Measurements from ENCODE around the gene RPS6KA1. TPM values are rescaled to one million over a fixed set of nuclear protein-coding genes. Genes with fewer than 3 reads are reported as not detected.

The RPS6KA1 gene
- total RNA-seq, 2 experiments from 2014 or later = 72.2 to 91.0 TPM

- H3K36me3 ChIP-seq (ENCODE audit: insufficient read depth, low read length) = no peaks in the 10 kb centered on the region
- no peaks in the 10 kb centered on the region for H3K9me3 ChIP-seq (ENCODE audit: low read length)
- H3K4me1 ChIP-seq (ENCODE audit: insufficient read depth, low read length, poor library complexity, severe bottlenecking) = no peaks in the 10 kb centered on the region
- H3K9me2 ChIP-seq (ENCODE audit: insufficient read depth, low read length) = no peaks in the 10 kb centered on the region
- no TSS peak for BruUV-seq (replicated peaks)
- intact Hi-C loops (cut with micrococcal nuclease; ENCODE audit: unreplicated experiment) = no loop called here
- H3K4me2 ChIP-seq (ENCODE audit: low read length) = no peak overlapping the region
- no peaks in the 10 kb centered on the region for H4K20me1 ChIP-seq (ENCODE audit: insufficient read depth, low read length)
- no peak overlapping the region for H2AFZ ChIP-seq (ENCODE audit: low read length)
- TF ChIP-seq CTCF (conservative IDR thresholded peaks at IDR 0.05; ENCODE audit: low read length) (no peak), EZH2phosphoT487 (IDR thresholded peaks at IDR 0.05; ENCODE audit: borderline replicate concordance, low read depth, low read length) (no peak)
- no peak overlapping the region for H3K4me3 ChIP-seq (ENCODE audit: low read depth, low read length, poor library complexity, severe bottlenecking)
- no peak for DNase-seq (ENCODE audit: low spot score)
- ChIA-PET CTCF (ENCODE audit: unreplicated experiment) (interaction anchor here (0.9 kb wide), 1 partner anchor 21 kb away, joined by 3 read pairs; no protein-coding TSS in a partner anchor), POLR2A (interaction anchor here (0.6 to 1.2 kb wide), 5 partner anchors 11 to 75 kb away, joined by 3 to 10 read pairs (median 4); no protein-coding TSS in a partner anchor)
- no peaks in the 10 kb centered on the region for H3K79me2 ChIP-seq (ENCODE audit: insufficient read depth, low read depth, low read length)
- no peak overlapping the region for H3K27ac ChIP-seq (ENCODE audit: low read depth, low read length, poor library complexity, severe bottlenecking)
Observed at GRCh38 chr1:26516987-26517765, 12.4 kb upstream of the RPS6KA1 start.

- BruUV-seq (replicated peaks) = no TSS peak
- Histone ChIP-seq H3K27ac (ENCODE audit: low read depth, low read length, poor library complexity, severe bottlenecking) (no peak overlapping the region), H3K4me1 (ENCODE audit: insufficient read depth, low read length, poor library complexity, severe bottlenecking) (no peaks in the 10 kb centered on the region), H4K20me1 (ENCODE audit: insufficient read depth, low read length) (no peaks in the 10 kb centered on the region), H2AFZ (ENCODE audit: low read length) (no peak overlapping the region), H3K4me2 (ENCODE audit: low read length) (no peak overlapping the region), H3K79me2 (ENCODE audit: insufficient read depth, low read depth, low read length) (no peaks in the 10 kb centered on the region), H3K9me2 (ENCODE audit: insufficient read depth, low read length) (no peaks in the 10 kb centered on the region), H3K9me3 (ENCODE audit: low read length) (no peaks in the 10 kb centered on the region), H3K36me3 (ENCODE audit: insufficient read depth, low read length) (no peaks in the 10 kb centered on the region), H3K4me3 (ENCODE audit: low read depth, low read length, poor library complexity, severe bottlenecking) (no peak overlapping the region)
- ChIA-PET CTCF (ENCODE audit: unreplicated experiment) (interaction anchor here (0.9 kb wide), 1 partner anchor 21 kb away, joined by 3 read pairs; no protein-coding TSS in a partner anchor), POLR2A (interaction anchor here (0.6 to 1.0 kb wide), 3 partner anchors 12 to 29 kb away, joined by 3 to 4 read pairs (median 3); no protein-coding TSS in a partner anchor)
- TF ChIP-seq CTCF (conservative IDR thresholded peaks at IDR 0.05; ENCODE audit: low read length) (no peak), EZH2phosphoT487 (IDR thresholded peaks at IDR 0.05; ENCODE audit: borderline replicate concordance, low read depth, low read length) (no peak)
- intact Hi-C loops (cut with micrococcal nuclease; ENCODE audit: unreplicated experiment) = no loop called here
- DNase-seq (ENCODE audit: low spot score) = no peak
Observed at GRCh38 chr1:26517766-26518049, 11.9 kb upstream of the RPS6KA1 start.

GRCh38 chr1:26518355-26518754 is 11.2 kb upstream of the RPS6KA1 start:
- BruUV-seq (replicated peaks) = no TSS peak
- no peaks in the 10 kb centered on the region for H3K9me2 ChIP-seq (ENCODE audit: insufficient read depth, low read length)
- H2AFZ ChIP-seq (ENCODE audit: low read length) = no peak overlapping the region
- ChIA-PET POLR2A (no interaction called here), CTCF (ENCODE audit: unreplicated experiment) (interaction anchor here (0.9 kb wide), 1 partner anchor 20 kb away, joined by 3 read pairs; no protein-coding TSS in a partner anchor)
- no peak overlapping the region for H3K4me2 ChIP-seq (ENCODE audit: low read length)
- intact Hi-C loops (cut with micrococcal nuclease; ENCODE audit: unreplicated experiment) = no loop called here
- no peak overlapping the region for H3K4me3 ChIP-seq (ENCODE audit: low read depth, low read length, poor library complexity, severe bottlenecking)
- DNase-seq (ENCODE audit: low spot score) = no peak
- no peaks in the 10 kb centered on the region for H4K20me1 ChIP-seq (ENCODE audit: insufficient read depth, low read length)
- TF ChIP-seq EZH2phosphoT487 (IDR thresholded peaks at IDR 0.05; ENCODE audit: borderline replicate concordance, low read depth, low read length) (no peak), CTCF (conservative IDR thresholded peaks at IDR 0.05; ENCODE audit: low read length) (no peak)
- no peaks in the 10 kb centered on the region for H3K36me3 ChIP-seq (ENCODE audit: insufficient read depth, low read length)
- no peak overlapping the region for H3K27ac ChIP-seq (ENCODE audit: low read depth, low read length, poor library complexity, severe bottlenecking)
- no peaks in the 10 kb centered on the region for H3K4me1 ChIP-seq (ENCODE audit: insufficient read depth, low read length, poor library complexity, severe bottlenecking)
- H3K79me2 ChIP-seq (ENCODE audit: insufficient read depth, low read depth, low read length) = no peaks in the 10 kb centered on the region
- H3K9me3 ChIP-seq (ENCODE audit: low read length) = no peaks in the 10 kb centered on the region
